Measurements from ENCODE around the gene THSD4. TPM values are rescaled to one million over a fixed set of nuclear protein-coding genes. Genes with fewer than 3 reads are reported as not detected.

Gene THSD4
- polyA plus RNA-seq, 1 donor (not counting 4 experiments of a cell fraction or from before 2014, with no cell fraction given) = 24.5 TPM

DNA sequence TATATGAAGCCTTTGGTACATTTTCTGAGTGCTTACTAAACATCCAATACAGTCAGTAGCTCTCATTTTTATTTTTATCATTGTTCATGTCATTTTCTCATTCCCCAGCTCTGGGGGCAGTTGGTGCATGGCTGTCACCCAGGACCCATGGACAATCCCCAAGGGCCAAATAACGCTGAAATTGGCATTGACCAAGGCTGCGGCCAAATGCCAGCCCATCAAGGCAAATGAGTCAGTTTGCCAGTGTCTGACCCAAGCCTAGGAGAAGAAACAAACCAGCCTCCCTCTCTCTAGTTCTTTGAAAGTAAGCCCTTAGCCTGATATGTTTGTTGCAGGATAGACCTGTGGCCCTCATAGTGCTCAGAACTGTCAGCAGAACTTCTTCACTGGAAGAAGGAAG, 219.2 kb downstream of the THSD4 start:
- no peak for DNase-seq (ENCODE audit: low read depth, low spot score)
- Histone ChIP-seq H3K4me1 (ENCODE audit: control insufficient read depth, extremely low read depth, insufficient read depth, low read length) (peaks cover 37% of the 10 kb centered on the region), H3K9ac (ENCODE audit: control insufficient read depth, extremely low read depth, insufficient read depth, low read length) (no peak overlapping the region), H3K36me3 (ENCODE audit: control insufficient read depth in 2 of 2, extremely low read depth in 1 of 2, insufficient read depth in 2 of 2, low read length in 2 of 2) (peaks cover 15 to 22% of the 10 kb centered on the region in 2 experiments), H3K9me3 (ENCODE audit: control insufficient read depth, low read depth, low read length) (no peaks in the 10 kb centered on the region), H3K27me3 (ENCODE audit: control insufficient read depth, extremely low read depth, insufficient read depth, low read length) (no peaks in the 10 kb centered on the region), H2AFZ (ENCODE audit: control insufficient read depth, low read length) (no peak overlapping the region), H3K79me2 (ENCODE audit: control insufficient read depth, insufficient read depth, low read length) (peaks cover 3% of the 10 kb centered on the region), H4K20me1 (ENCODE audit: control insufficient read depth, extremely low read depth, insufficient read depth, low read length) (no peaks in the 10 kb centered on the region), H3K4me3 (ENCODE audit: control insufficient read depth in 2 of 3, extremely low read depth in 1 of 3, insufficient read depth in 2 of 3, low read depth in 1 of 3, low read length in 3 of 3) (no peak overlapping the region), H3K27ac (ENCODE audit: control insufficient read depth, insufficient read depth, low read length) (no peak overlapping the region), H3K9me1 (ENCODE audit: control insufficient read depth, extremely low read depth, insufficient read depth, low read length) (no peaks in the 10 kb centered on the region), H3K4me2 (ENCODE audit: control insufficient read depth, extremely low read depth, insufficient read depth, low read depth, low read length) (no peak overlapping the region)
- dilution Hi-C loops (cut with MboI; ENCODE audit: extremely low pct_ligation_motif_present, low sequenced_read_pairs) = no loop called here
- no peak for FAIRE-seq
- TF ChIP-seq EZH2 (IDR thresholded peaks at IDR 0.05; ENCODE audit: low read length) (no peak), CTCF (optimal IDR thresholded peaks at IDR 0.05 in 1 of 3, IDR thresholded peaks at IDR 0.05 in 1 of 3, conservative IDR thresholded peaks at IDR 0.05 in 1 of 3; ENCODE audit: extremely low read depth in 1 of 3, insufficient read depth in 2 of 3, low read length in 3 of 3) (no peak)

GRCh38 chr15:71334873-71335272, 219.6 kb downstream of the THSD4 start:
- Histone ChIP-seq H3K4me3 (ENCODE audit: control insufficient read depth in 2 of 3, extremely low read depth in 1 of 3, insufficient read depth in 2 of 3, low read depth in 1 of 3, low read length in 3 of 3) (no peak overlapping the region), H3K4me2 (ENCODE audit: control insufficient read depth, extremely low read depth, insufficient read depth, low read depth, low read length) (no peak overlapping the region), H3K79me2 (ENCODE audit: control insufficient read depth, insufficient read depth, low read length) (peaks cover 3% of the 10 kb centered on the region), H3K9me1 (ENCODE audit: control insufficient read depth, extremely low read depth, insufficient read depth, low read length) (no peaks in the 10 kb centered on the region), H3K27ac (ENCODE audit: control insufficient read depth, insufficient read depth, low read length) (no peak overlapping the region), H2AFZ (ENCODE audit: control insufficient read depth, low read length) (no peak overlapping the region), H3K36me3 (ENCODE audit: control insufficient read depth in 2 of 2, extremely low read depth in 1 of 2, insufficient read depth in 2 of 2, low read length in 2 of 2) (peaks cover 15 to 22% of the 10 kb centered on the region in 2 experiments), H4K20me1 (ENCODE audit: control insufficient read depth, extremely low read depth, insufficient read depth, low read length) (no peaks in the 10 kb centered on the region), H3K9ac (ENCODE audit: control insufficient read depth, extremely low read depth, insufficient read depth, low read length) (no peak overlapping the region), H3K4me1 (ENCODE audit: control insufficient read depth, extremely low read depth, insufficient read depth, low read length) (peaks cover 32% of the 10 kb centered on the region), H3K9me3 (ENCODE audit: control insufficient read depth, low read depth, low read length) (no peaks in the 10 kb centered on the region), H3K27me3 (ENCODE audit: control insufficient read depth, extremely low read depth, insufficient read depth, low read length) (no peaks in the 10 kb centered on the region)
- dilution Hi-C loops (cut with MboI; ENCODE audit: extremely low pct_ligation_motif_present, low sequenced_read_pairs) = no loop called here
- FAIRE-seq = no peak
- no peak for TF ChIP-seq CTCF (optimal IDR thresholded peaks at IDR 0.05 in 1 of 3, IDR thresholded peaks at IDR 0.05 in 1 of 3, conservative IDR thresholded peaks at IDR 0.05 in 1 of 3; ENCODE audit: extremely low read depth in 1 of 3, insufficient read depth in 2 of 3, low read length in 3 of 3)
- no peak for TF ChIP-seq EZH2 (IDR thresholded peaks at IDR 0.05; ENCODE audit: low read length)
- DNase-seq (ENCODE audit: low read depth, low spot score) = no peak
